NCI-H748 treated with DMSO at 0.1 percent for 48 hours (cell line): ENCODE data around the gene SFSWAP.
"Not testable (repeated sequence)": the region's sequence is repeated elsewhere in the genome, so short reads cannot be mapped to it uniquely, and the experiment has no call there.

Experiments used
- DNase-seq: peaks from one replicate; lab custom pipeline; 2025; lab: John Stamatoyannopoulos, UW

Gene SFSWAP

DNA sequence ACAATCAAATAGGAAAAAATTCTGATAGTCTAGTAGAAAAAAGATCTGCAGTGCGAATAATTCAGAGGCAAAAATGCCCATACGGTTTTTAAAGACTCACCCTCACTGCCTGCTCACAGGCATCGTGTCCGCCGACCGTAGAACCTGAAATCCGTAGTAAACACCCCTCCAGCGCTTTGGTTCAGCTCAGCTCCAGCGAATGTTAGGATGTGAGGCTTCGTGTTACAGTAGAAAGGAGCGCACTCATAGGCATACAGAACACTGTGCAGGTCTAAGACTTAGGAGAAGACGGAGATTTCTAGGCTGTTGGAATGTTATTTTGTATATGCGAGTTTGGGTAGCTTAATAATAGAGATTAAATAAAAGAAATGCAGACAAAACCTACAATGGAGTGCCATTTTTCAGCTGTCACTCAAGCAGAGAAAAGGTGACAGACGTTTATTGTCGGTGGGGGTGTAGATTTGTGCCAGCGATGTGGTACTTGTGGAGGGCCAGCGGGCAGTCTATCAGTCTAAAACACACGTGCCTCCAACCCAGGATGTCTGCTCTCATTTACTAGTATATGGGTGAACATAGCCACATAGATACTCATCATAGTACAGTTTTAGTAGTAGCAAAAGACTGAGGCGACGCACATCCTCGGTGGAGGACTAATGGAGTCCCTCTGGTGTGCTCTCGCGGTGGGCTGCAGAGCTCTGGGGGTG, 25.7 kb downstream of the SFSWAP start:
- DNase-seq, result no peak

DNA sequence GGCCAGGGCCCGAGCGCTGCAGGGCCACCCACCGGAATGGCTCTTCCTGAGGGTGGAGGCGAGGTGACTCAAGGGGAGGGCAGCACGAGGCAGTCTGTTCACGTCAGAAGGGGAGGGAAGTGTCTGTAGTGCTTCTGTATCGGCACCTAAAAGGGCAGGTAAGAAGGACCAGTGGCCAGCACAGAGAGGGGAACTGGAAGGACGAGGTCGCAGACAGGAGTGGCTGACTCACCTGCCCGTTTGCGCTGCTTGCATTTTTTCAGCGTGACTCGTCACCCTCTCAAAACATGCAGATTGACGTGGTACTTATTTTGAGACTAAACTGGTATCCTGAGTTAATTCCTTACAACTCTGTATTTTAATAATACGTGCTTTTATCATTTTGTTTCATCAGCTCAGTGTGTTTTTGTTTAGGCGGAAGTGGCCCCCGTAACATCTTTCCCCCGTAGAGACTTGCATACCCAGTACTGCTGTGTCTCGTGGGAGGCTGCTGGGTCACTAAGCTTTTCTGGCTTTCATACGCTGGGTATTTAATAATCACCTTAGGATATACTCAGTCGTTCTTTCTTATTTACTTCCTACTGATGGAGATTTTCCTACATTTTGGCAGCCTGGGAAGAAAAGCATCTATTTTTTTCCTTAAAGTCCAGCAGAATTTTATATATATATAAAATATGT, 26.4 kb downstream of the SFSWAP start:
- DNase-seq, result no peak

DNA sequence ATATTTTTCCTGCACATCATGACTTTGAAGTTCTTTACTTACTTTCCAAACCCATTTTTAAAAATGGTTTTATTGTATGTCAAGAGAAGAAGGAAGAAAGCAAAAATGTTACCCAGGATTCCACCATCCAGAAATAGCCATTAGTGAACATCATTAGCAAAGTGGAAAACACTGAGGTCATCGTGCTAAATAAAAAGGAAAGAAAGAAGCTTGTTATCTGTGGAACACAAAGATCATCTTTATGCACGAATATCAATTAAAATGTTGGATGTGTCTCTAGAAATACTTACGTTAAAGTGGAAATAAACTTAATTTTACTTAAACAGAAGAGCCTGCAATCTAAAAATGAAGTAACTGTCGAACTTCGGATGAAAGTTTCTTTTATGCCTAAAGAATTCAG, 27.3 kb downstream of the SFSWAP start:
- no peak for DNase-seq

DNA sequence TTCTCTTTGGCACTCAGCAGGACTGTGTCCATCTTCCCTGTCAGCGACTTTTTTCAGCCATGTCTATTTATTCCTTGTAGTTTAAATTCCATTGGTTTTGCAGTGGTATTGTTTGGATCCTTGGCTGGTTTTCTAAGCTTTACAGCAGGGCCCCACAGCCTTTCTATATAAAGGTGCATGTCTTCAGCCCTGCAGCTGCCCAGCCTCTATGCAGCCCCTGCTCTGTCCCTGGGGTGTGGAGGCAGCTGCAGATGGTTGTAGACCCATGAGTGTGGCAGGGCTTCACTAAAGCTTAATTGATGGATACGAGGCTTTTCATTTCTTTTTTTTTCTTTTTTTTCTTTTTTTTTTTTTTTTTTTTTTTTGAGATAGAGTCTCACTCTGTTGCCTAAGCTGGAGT, 29.7 kb downstream of the SFSWAP start:
- no peak for DNase-seq

DNA sequence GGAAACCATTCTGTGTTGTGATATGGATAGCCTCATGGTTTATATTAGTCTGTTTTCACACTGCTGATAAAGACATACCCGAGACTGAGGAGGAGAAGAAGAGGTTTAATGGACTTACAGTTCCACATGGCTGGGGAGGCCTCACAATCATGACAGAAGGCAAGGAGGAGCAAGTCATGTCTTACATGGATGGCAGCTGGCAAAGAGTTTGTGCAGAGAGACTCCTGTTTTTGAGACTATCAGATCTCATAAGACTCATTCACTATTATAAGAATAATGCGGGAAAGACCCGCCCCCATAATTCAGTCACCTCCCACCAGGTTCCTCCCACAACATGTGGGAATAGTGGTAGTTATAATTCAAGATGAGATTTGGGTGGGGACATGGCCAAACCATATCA, 31.9 kb downstream of the SFSWAP start:
- not testable (repeated sequence) for DNase-seq

DNA sequence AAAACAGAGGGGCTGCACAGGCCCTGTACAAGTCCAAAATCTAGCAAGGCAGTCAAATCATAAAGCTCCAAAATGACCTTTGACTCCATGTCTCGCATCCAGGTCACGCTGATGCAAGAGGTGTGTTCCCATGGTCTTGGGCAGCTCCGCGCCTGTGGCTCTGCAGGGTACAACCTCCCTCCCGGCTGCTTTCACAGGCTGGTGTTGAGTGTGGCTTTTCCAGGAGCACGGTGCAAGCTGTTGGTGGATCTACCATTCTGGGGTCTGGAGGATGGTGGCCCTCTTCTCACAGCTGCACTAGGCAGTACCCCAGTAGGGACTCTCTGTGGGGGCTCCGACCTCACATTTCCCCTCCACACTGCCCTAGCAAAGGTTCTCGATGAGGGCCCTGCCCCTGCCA, 32.5 kb downstream of the SFSWAP start:
- not testable (repeated sequence) for DNase-seq

DNA sequence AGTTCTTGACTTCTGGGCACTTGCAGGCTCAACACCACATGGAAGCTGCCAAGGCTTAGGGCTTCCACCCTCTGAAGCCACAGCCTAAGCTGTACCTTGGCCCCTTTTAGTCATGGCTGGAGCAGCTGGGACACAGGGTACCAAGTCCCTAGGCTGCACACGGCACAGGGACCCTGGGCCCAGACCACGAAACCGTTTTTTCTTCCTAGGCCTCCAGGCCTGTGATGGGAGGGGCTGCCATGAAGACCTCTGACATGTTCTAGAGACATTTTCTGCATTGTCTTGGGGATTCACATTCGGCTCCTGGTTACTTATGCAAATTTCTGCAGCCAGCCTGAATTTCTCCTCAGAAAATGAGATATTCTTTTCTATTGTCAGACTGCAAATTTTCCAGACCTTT, 33.0 kb downstream of the SFSWAP start:
- DNase-seq, result not testable (repeated sequence)

DNA sequence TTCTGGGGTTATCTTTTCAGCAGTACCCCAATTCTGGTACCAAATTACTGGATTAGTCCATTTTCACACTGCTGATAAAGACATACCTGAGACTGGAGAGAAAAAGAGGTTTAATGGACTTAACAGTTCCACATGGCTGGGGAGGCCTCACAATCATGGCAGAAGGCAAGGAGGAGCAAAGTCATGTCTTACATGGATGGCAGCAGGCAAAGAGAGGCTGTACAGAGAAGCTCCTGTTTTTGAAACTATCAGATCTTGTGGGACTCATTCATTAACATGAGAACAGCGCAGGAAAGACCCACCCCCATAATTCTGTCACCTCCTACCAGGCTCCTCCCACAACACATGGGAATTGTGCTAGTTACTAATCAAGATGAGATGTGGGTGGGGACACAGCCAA, 33.8 kb downstream of the SFSWAP start:
- not testable (repeated sequence) for DNase-seq

DNA sequence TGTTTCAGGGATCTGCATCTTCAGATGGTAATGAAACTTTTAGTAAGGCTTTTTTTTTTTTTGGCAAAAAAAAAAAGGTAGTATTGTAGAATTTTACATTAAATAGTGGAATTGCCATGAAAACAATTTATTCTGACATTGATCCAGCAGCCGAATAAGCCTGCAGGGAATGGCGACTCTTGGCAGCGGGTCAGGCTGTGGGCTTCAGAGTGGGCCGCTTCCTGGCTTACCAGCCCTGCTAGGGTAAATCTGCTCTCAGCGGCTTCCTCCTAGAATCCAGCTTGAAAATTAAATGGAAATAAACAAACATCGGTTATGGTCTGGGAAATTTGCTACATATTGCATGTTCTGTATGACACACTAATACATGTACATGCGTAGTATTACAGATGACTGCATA, 34.8 kb downstream of the SFSWAP start:
- no peak for DNase-seq

DNA sequence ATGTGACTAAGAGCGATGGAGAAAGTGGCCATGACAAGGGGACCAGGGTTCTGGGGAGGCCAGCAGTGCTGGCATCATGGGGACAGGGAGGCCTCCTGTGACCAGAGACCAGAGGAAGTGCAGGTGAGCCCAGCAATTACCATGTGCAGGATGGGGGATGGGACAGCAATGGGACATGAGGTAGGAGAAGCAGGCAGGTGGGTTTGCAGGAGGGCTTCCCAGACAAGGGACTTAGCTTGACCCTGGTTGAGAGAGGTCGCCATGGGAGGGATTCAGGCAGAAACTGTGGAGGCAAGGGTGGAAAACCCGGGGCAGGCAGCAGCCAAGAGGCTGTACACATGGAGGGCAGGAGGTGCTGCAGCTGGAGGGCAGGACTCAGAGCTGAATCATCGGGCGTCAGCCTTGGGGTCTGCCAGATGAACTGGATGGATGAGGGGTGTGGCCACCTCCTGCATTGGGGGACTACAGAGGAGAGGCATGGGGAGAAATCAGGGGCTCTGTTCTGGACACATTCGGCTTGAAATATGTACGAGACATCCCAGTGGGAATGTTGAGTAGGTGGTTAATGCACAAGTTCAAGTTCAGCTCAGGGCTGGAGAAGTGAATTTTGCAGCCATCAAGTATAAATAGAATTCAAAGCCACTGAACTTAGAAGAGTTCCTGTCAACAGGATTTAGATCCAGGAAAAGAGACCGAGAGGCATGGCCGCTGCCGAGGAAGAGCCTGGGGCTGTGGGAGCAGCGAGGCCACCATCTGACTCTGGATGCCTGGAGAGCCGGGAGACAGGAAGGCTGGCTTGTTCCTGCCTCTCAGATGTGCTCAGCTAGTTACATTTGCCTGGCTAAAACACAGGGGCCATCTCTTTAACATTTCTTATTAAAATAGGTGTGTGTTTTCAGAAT, 36.6 kb downstream of the SFSWAP start:
- no peak for DNase-seq

DNA sequence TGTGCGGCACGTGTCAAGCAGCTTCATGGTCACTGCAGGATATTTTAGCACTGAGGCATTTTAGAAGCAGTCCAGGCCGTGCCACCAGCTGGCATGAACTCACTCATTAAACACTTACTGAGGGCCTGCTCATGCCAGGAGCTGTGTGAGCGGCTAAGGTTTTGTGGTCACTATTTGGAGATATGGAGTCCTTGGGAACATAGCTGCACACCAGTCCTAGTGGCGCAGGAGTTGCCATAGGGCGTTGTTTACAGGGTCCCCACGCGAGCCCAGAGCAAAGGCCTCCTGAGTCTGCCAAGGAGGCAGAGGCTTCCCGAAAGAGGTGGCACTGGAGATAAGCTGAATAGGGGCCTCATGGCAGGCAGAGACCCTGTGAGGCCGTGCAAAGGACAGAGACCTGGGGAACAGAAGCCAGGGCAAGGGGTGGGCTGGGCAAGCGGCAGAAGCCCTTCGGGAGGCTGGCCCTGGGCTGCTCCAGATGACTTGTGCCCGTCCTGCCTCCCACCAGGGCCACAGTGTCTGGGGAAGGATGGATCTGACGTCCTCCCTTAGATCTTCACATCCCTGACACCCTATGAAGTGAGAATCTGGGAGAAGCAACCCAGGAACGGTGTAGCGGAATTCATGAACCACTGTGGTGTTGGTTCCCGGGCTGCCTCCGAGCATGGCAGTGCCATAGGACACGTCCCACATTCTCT, 38.9 kb downstream of the SFSWAP start:
- DNase-seq, result no peak

DNA sequence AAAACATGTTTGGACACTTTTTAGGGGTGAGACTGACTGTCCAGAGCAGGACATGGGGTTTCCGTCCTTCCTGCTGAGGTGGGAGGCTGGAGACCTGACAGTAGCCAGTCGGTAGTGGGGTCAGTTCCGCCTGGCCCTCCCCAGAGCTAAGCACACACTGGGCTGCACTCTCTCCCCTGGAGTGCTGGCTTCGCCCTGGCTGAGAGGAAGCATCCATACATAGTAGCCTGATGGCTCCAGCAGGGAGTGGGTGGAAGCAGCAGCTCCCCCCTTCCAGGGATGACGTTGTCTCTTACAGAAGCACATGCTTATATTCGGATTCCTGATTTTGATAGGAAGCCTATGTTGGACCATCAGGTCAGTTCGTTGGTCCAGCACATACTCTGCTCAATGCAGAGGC, 40.4 kb downstream of the SFSWAP start:
- no peak for DNase-seq

DNA sequence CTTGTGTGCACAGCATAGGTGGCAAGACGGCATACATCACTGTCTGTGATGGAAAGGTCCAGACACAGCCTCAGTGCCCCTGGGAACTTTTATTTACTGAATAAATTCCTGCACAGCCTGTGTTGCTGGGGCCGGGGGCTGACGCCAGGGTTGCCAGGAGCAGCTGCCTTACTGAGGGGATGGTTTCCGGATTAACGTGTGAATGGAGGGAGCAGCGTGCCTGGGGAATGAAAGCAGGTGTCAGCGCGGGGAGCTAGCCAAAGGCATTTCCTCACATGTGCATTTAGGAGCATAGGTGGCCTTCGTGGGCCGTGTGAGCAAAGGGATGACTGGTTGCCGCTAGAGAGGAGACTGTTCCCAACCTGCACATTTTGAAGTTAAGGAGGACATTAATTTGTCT, 41.6 kb downstream of the SFSWAP start:
- DNase-seq, result no peak

DNA sequence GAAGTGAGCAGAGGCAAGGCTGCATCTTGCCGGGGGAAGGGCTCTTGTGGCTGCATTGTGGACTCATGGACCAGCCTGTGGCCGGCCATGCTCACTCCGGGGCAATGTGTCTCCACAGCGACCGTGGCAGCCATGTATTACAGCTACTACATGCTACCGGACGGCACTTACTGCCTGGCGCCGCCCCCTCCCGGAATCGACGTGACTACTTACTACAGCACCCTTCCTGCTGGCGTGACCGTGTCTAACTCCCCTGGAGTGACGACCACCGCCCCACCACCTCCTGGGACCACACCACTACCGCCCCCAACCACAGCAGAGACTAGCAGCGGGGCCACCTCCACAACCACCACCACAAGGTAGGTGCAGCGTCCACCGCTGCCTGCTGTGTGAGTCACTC, 42.1 kb downstream of the SFSWAP start:
- DNase-seq, result no peak

DNA sequence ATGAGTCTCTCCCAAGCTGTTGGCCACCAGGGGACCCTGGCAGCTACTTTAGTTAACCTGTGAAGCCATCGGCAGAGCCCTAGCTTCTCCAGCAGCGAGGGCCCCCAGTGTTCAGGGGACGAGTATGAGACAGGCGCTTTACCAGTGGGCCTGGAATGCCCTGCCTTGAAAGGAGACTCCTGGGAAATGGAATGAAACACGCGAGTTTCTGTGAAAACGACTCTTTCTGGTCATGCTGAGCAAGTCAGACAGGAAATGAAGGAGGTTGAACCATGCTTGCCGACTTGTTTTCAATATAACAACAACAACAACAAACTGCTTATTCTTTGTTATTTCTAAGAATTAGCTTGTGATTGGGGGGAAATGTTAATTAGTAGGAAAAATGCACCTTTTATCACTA, 42.9 kb downstream of the SFSWAP start:
- no peak for DNase-seq

DNA sequence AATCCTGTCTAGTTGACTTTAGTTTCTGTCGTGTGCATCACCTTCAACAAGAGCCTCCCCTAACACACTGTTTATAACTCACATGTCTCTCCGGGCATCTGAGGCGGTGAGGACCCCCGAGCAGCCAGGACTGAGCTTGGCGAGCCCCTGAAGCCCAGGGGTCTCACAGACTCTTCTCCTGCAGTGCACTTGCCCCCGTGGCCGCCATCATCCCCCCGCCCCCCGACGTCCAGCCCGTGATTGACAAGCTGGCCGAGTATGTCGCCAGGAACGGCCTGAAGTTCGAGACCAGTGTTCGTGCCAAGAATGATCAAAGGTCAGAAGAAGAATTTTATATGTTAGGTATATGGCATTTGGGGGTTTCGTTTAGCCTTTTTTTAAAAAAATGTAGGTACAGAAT, 43.3 kb downstream of the SFSWAP start:
- DNase-seq, result no peak

DNA sequence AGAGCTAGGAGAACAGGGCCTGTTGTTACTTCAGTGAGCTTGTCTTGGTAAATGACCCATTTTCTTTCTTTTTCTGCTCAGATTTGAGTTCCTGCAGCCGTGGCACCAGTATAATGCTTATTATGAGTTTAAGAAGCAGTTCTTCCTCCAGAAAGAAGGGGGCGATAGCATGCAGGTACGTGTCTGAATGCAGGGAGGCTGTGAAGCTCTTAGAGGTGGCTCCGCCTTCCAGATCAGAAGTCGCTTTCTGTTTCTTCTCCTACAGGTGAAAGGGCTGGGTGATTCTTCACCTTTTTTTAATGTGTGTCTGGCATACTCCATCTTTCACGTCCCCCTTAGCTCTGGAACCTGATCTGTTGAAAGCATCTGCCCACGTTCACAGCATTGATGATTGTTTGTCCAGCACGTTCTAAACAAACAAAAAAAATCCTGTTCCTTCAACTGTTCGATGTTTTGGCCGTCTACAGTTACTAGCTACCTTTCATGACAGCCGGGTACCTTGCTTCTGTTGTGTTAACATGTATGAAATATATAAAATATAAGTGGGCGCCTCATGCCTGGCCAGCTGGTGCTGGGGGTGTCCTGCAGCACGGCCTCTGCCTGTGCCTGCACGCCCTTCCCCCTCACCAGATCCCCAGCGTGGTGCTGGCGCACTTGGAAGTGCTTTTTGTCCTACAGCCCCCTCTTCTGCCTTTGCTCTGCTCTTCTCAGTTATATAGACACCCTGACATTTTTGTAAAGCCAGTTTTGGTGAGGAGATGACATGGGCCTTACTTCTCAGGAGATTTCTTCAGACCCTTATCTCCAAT, 44.6 kb downstream of the SFSWAP start:
- DNase-seq, result peak; percentile 32

DNA sequence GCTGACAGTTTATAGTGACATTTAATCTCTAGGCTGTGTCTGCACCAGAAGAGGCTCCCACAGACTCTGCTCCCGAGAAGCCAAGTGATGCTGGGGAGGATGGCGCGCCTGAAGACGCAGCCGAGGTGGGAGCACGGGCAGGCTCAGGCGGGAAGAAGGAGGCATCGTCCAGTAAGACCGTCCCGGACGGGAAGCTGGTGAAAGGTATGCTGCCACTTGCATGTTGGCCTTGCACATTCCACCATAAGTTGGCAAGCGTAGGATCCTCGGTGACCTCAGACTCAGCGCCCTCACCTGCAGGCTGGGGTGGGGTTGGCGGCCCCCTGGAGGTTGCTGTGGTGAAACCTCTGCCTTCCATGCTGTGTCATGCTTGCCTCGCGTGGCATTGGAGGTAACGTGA, 45.6 kb downstream of the SFSWAP start:
- no peak for DNase-seq

DNA sequence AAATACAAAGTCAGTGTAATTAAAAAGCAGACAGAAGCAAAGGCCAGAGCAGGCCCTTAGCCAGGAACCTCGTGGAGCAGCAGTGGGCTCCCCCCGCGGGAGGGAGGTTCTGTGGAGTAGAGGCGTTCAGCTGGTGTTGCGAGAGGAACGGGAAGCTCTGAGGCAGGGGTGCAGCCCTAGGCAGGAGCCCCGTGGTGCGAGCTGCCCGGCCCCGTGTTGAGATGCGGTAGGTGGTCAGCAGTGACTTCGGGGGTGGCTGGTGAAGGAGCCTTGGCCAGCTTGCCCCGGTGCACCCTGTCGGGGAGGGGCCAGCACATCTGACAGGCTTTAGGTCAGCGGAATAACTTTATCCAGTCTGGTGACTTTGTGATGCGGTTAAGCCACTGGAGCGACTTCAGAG, 46.2 kb downstream of the SFSWAP start:
- DNase-seq, result no peak

DNA sequence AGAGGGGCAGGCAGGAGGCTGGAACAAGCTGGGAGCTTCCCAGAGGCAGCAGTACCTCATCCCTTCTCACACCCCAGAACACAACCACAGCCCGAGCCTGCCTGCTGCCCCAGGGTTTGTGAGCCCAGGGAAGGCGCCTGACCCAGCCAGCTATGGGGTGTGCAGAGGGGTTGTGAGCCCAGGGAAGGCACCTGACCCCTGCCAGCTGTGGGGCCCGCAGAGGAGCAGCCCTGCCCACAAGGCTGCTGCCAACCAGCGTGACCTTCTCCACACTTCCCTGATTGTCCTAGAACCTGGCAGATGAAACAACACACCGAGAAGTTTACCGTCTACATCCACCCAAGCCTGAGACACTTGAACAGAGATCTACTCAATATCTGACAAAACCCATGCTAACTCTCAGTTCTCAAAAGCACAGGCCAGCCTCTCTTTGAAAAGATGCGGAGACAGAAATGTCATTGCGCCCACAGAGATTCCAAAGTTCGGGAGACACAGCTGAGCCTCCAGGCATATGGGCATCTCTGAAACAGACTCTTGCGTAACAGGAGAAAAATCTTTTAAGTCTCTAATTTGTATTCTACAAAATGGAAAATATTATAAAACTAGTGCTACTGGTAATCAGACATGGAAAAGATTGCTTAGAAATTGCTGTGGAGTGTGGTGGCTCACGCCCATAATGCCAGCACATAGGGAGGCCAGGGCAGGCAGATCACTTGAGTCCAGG, 47.3 kb downstream of the SFSWAP start:
- DNase-seq, result no peak

DNA sequence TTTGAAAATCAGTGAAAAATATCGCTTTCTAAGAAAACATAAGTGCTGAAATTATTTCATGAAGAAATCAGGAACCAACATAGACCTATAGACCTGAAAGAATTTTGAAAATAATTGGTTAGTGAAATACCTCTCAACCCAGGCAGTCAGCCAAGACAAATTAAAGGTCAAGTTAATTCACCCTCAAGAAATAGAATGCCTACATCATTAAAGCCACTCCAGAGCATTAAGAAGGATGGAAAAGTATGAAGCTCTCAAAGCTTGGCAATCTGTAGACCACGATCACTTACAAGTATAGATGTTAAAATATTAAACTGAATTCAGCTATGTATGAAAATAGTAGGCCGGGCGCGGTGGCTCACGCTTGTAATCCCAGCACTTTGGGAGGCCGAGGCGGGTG, 48.3 kb downstream of the SFSWAP start:
- DNase-seq, result no peak
